Measurements from ENCODE around the gene EMD.

The EMD gene

DNA sequence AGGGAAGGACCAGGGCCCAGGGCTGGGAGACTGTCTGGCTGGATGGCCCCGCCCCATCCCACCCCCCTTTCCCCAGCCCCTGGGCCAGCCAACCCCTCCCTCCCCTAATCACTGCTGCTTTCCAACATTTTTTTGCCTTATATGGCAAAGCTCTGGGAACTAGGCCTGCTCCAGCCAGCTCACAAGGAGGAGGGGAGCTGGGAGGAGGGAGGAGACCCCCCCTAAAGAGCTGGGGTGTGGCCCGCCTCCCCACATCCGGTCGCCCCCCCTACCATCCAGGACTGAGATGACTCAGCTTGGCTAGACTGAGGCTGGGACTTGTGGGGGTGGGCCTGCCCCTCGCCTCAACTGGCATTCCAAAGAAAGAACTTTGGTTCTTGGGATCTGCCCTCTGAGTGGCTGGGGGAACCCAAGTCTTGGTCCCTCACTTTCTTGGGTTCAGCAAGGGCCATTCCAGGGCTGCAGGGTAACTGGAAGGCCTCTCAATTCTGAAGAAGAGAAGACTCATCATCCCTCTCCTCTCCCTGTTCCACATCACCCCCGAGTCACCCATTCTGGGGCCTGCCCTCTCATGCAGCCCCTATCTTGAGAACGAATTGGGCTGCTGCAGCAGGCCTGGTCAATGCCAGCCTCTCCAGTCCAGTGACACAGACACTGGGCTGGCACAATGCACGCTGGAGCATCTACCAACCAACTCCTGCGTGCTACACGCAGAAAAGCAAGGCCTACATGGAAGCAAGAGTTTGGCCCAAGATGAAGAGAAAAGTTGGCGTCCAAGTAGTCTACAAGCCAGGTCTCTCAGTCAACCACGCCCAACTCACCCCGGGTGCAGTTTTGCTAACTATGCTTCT, 9.4 kb upstream of the EMD start:
- no peaks in the 10 kb centered on the region for H3K9me3 Mint-ChIP-seq
- H3K4me1 Mint-ChIP-seq = peaks cover 13% of the 10 kb centered on the region
- H3K4me3 Mint-ChIP-seq = peak overlapping the region; percentile 88
- H3K27me3 Mint-ChIP-seq = no peaks in the 10 kb centered on the region
- peak overlapping the region; percentile 98 for H3K27ac Mint-ChIP-seq (ENCODE audit: low read depth)
- peaks cover 59% of the 10 kb centered on the region for H3K36me3 Mint-ChIP-seq (ENCODE audit: insufficient read depth)
- peak; percentile 35 for ATAC-seq (replicated peaks; ENCODE audit: extremely low read depth, poor library complexity, severe bottlenecking)
- peak in 1 of 2 donors; percentile 71 for DNase-seq (ENCODE audit: low spot score in 2 of 2)

GRCh38 chrX:154370300-154371016, 8.6 kb upstream of the EMD start:
- Mint-ChIP-seq H3K4me1 (peaks cover 13% of the 10 kb centered on the region), H3K9me3 (no peaks in the 10 kb centered on the region), H3K27ac (ENCODE audit: low read depth) (peak overlapping the region; percentile 98), H3K27me3 (no peaks in the 10 kb centered on the region), H3K36me3 (ENCODE audit: insufficient read depth) (peaks cover 54% of the 10 kb centered on the region), H3K4me3 (peak overlapping the region; percentile 88)
- no peak for DNase-seq (ENCODE audit: low spot score in 2 of 2)
- no peak for ATAC-seq (replicated peaks; ENCODE audit: extremely low read depth, poor library complexity, severe bottlenecking)

DNA sequence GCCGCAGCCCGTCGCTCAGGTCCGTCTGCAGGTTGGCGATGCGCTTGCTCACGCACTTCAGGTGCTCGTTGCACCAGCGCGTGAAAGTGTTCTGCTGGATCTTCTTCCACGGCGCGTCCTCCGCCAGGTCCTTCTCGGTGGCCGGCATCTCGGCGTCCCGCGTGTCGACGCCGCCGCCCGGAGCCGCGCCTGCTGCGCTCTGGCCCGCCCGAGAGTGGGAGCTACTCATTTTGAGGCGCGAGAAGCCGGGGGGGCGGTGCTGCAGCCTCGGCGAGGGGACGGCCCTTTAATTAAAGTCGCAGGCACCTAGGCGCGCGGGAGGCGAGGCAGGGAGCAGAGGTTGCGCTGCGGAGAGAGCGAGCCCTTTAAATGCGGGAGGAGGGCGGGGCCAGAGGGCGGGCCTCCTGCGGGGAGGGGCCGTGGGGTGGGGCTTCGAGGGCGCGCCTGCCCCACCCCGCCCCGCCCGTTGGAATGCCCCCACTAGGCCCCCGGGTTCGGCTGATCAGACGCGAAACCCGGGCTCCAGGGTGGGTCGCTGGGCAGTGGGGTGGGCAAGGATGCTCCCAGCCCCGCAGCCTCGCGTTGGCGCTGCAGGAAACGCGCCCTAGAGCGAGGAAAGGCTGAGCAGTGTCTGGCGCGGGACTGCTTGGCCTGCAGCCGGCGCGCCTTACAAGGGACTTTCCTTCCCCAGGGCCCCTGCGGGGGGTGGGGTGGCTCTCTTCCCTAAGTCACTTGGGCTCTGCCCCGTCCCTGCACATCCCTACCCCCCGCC, 7.9 kb upstream of the EMD start:
- Mint-ChIP-seq H3K36me3 (ENCODE audit: insufficient read depth) (peaks cover 47% of the 10 kb centered on the region), H3K4me3 (peak overlapping the region; percentile 88), H3K27ac (ENCODE audit: low read depth) (peak overlapping the region; percentile 98), H3K4me1 (peaks cover 13% of the 10 kb centered on the region), H3K9me3 (no peaks in the 10 kb centered on the region), H3K27me3 (no peaks in the 10 kb centered on the region)
- peak; percentile 41 for ATAC-seq (replicated peaks; ENCODE audit: extremely low read depth, poor library complexity, severe bottlenecking)
- DNase-seq (ENCODE audit: low spot score in 2 of 2) = peak; percentile 70 to 89

- Mint-ChIP-seq H3K27me3 (no peaks in the 10 kb centered on the region), H3K9me3 (no peaks in the 10 kb centered on the region), H3K4me1 (peaks cover 13% of the 10 kb centered on the region)
Observed at GRCh38 chrX:154371789-154372300, 7.2 kb upstream of the EMD start.

GRCh38 chrX:154372612-154373022, 6.5 kb upstream of the EMD start:
- peak; percentile 13 for ATAC-seq (replicated peaks; ENCODE audit: extremely low read depth, poor library complexity, severe bottlenecking)
- no peaks in the 10 kb centered on the region for H3K9me3 Mint-ChIP-seq
- peak overlapping the region; percentile 82 for H3K27ac Mint-ChIP-seq (ENCODE audit: low read depth)
- peak overlapping the region; percentile 88 for H3K4me3 Mint-ChIP-seq
- no peak for DNase-seq (ENCODE audit: low spot score in 2 of 2)
- H3K4me1 Mint-ChIP-seq = peaks cover 13% of the 10 kb centered on the region
- peaks cover 36% of the 10 kb centered on the region for H3K36me3 Mint-ChIP-seq (ENCODE audit: insufficient read depth)
- no peaks in the 10 kb centered on the region for H3K27me3 Mint-ChIP-seq

More at GRCh38 chrX:154371789-154372300, 7.2 kb upstream of the EMD start:
- no peak for ATAC-seq (replicated peaks; ENCODE audit: extremely low read depth, poor library complexity, severe bottlenecking)
- Mint-ChIP-seq H3K4me3 (peak overlapping the region; percentile 88), H3K36me3 (ENCODE audit: insufficient read depth) (peaks cover 40% of the 10 kb centered on the region), H3K27ac (ENCODE audit: low read depth) (peak overlapping the region; percentile 82)
- no peak for DNase-seq (ENCODE audit: low spot score in 2 of 2)

- Mint-ChIP-seq H3K4me3 (peak overlapping the region; percentile 88), H3K9me3 (no peaks in the 10 kb centered on the region), H3K27me3 (no peaks in the 10 kb centered on the region), H3K36me3 (ENCODE audit: insufficient read depth) (peaks cover 31% of the 10 kb centered on the region), H3K4me1 (peaks cover 6% of the 10 kb centered on the region), H3K27ac (ENCODE audit: low read depth) (no peak overlapping the region)
- ATAC-seq (replicated peaks; ENCODE audit: extremely low read depth, poor library complexity, severe bottlenecking) (no peak), DNase-seq (ENCODE audit: low spot score in 2 of 2) (no peak)
Observed at GRCh38 chrX:154373340-154374306, 5.5 kb upstream of the EMD start.

- ATAC-seq (replicated peaks; ENCODE audit: extremely low read depth, poor library complexity, severe bottlenecking) (no peak), DNase-seq (ENCODE audit: low spot score in 2 of 2) (no peak)
- no peaks in the 10 kb centered on the region for H3K9me3 Mint-ChIP-seq
- H3K36me3 Mint-ChIP-seq (ENCODE audit: insufficient read depth) = peaks cover 28% of the 10 kb centered on the region
- peaks cover 6% of the 10 kb centered on the region for H3K4me1 Mint-ChIP-seq
- peak within 1 kb of the TSS; percentile 88 for H3K4me3 Mint-ChIP-seq
- no peaks in the 10 kb centered on the region for H3K27me3 Mint-ChIP-seq
- no peak within 1 kb of the TSS for H3K27ac Mint-ChIP-seq (ENCODE audit: low read depth)
Observed at GRCh38 chrX:154374313-154375155, 4.6 kb upstream of the EMD start, which contains the start of gene FLNA. TSS of gene FLNA (minus strand) at chrX:154374634. CDS start at chrX:154371245, 3,389 bp downstream.

GRCh38 chrX:154375156-154375504, 4.0 kb upstream of the EMD start:
- DNase-seq (ENCODE audit: low spot score in 2 of 2) = no peak
- no peak for ATAC-seq (replicated peaks; ENCODE audit: extremely low read depth, poor library complexity, severe bottlenecking)
- H3K36me3 Mint-ChIP-seq (ENCODE audit: insufficient read depth) = peaks cover 23% of the 10 kb centered on the region
- no peak overlapping the region for H3K27ac Mint-ChIP-seq (ENCODE audit: low read depth)
- peak overlapping the region; percentile 20 for H3K4me3 Mint-ChIP-seq
- H3K27me3 Mint-ChIP-seq = no peaks in the 10 kb centered on the region
- peaks cover 10% of the 10 kb centered on the region for H3K4me1 Mint-ChIP-seq
- H3K9me3 Mint-ChIP-seq = no peaks in the 10 kb centered on the region

GRCh38 chrX:154376774-154377173, 2.3 kb upstream of the EMD start:
- DNase-seq (ENCODE audit: low spot score in 2 of 2) (no peak), ATAC-seq (replicated peaks; ENCODE audit: extremely low read depth, poor library complexity, severe bottlenecking) (no peak)
- H3K4me1 Mint-ChIP-seq = peaks cover 19% of the 10 kb centered on the region
- no peaks in the 10 kb centered on the region for H3K9me3 Mint-ChIP-seq
- peak overlapping the region; percentile 92 for H3K27ac Mint-ChIP-seq (ENCODE audit: low read depth)
- no peaks in the 10 kb centered on the region for H3K27me3 Mint-ChIP-seq
- peaks cover 24% of the 10 kb centered on the region for H3K36me3 Mint-ChIP-seq (ENCODE audit: insufficient read depth)
- no peak overlapping the region for H3K4me3 Mint-ChIP-seq

DNA sequence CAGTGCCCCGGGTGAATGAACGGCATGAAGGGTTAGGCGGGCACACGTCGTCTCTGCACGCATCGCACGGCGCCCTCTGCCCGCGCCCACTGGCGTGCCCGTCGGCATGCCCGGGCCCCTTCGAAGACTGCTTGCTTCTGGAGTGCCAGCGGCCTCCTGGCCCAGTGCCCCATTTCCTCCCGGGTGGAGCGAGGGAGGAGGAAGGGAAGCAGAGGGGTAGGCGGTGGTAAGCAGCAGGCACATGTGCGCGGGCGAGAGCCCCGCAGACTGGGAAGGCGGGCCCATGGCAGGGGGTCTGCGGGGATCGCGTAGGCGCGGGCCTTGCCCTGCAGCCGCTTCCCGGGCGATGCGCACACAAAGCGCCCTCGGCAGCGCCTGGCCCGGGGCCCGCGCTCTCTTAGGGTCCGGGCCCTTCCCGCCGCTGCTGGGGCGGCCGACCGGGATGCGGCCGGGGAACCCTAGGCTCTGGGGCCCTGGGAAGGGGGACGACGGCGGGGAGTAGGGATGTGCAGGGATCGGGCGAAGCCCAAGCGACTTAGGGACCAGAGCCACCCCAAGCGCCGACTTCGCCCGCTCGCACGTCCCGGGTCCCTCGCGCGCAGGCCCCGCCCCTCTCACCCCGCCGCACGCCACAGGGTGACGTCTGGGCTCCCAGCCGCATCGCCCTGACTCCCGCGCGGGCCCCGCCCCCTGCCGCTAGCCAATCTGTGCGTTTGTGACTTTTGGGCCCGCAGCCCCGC, 866 bp upstream of the EMD start:
- peak overlapping the region; percentile 92 for H3K27ac Mint-ChIP-seq (ENCODE audit: low read depth)
- DNase-seq (ENCODE audit: low spot score in 2 of 2) = peak; percentile 38 to 77
- no peaks in the 10 kb centered on the region for H3K9me3 Mint-ChIP-seq
- peaks cover 14% of the 10 kb centered on the region for H3K4me1 Mint-ChIP-seq
- H3K4me3 Mint-ChIP-seq = peak overlapping the region; percentile 83
- H3K36me3 Mint-ChIP-seq (ENCODE audit: insufficient read depth) = peaks cover 21% of the 10 kb centered on the region
- no peaks in the 10 kb centered on the region for H3K27me3 Mint-ChIP-seq
- peak; percentile 1 for ATAC-seq (replicated peaks; ENCODE audit: extremely low read depth, poor library complexity, severe bottlenecking)

Data from central memory CD8-positive, alpha-beta T cell (primary cell).